ENCODE measurements around the gene AARSD1.
"Not testable (repeated sequence)": the region's sequence is repeated elsewhere in the genome, so short reads cannot be mapped to it uniquely, and the experiment has no call there.

DNA sequence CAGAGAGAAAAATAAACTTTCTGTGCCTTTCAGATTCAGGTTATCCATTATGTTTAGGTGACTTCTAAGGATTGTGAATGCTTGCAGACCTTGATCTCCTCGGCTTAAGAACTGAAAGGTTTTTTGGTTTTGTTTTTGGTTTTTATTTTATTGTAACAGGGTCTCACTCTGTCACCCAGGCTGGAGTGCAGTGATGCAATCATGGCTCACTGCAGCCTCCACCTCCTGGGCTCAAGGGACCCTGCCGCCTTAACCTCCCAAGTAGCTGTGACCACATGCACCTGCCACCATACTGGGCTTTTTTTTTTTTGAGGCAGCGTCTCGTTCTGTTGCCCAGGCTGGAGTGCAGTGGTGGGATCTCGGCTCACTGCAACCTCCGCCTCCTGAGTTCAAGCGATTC is 40.8 kb downstream of the AARSD1 start:
- TF ChIP-seq, protein P1, sequence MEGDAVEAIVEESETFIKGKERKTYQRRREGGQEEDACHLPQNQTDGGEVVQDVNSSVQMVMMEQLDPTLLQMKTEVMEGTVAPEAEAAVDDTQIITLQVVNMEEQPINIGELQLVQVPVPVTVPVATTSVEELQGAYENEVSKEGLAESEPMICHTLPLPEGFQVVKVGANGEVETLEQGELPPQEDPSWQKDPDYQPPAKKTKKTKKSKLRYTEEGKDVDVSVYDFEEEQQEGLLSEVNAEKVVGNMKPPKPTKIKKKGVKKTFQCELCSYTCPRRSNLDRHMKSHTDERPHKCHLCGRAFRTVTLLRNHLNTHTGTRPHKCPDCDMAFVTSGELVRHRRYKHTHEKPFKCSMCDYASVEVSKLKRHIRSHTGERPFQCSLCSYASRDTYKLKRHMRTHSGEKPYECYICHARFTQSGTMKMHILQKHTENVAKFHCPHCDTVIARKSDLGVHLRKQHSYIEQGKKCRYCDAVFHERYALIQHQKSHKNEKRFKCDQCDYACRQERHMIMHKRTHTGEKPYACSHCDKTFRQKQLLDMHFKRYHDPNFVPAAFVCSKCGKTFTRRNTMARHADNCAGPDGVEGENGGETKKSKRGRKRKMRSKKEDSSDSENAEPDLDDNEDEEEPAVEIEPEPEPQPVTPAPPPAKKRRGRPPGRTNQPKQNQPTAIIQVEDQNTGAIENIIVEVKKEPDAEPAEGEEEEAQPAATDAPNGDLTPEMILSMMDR (IDR thresholded peaks at IDR 0.05), result not testable (repeated sequence)
- not testable (repeated sequence) for TF ChIP-seq POLR2AphosphoS5 (IDR thresholded peaks at IDR 0.05; ENCODE audit: low read depth, low read length); SIN3A (IDR thresholded peaks at IDR 0.05; ENCODE audit: borderline replicate concordance, insufficient read depth, low read depth, low read length)
- TF ChIP-seq, protein P2, sequence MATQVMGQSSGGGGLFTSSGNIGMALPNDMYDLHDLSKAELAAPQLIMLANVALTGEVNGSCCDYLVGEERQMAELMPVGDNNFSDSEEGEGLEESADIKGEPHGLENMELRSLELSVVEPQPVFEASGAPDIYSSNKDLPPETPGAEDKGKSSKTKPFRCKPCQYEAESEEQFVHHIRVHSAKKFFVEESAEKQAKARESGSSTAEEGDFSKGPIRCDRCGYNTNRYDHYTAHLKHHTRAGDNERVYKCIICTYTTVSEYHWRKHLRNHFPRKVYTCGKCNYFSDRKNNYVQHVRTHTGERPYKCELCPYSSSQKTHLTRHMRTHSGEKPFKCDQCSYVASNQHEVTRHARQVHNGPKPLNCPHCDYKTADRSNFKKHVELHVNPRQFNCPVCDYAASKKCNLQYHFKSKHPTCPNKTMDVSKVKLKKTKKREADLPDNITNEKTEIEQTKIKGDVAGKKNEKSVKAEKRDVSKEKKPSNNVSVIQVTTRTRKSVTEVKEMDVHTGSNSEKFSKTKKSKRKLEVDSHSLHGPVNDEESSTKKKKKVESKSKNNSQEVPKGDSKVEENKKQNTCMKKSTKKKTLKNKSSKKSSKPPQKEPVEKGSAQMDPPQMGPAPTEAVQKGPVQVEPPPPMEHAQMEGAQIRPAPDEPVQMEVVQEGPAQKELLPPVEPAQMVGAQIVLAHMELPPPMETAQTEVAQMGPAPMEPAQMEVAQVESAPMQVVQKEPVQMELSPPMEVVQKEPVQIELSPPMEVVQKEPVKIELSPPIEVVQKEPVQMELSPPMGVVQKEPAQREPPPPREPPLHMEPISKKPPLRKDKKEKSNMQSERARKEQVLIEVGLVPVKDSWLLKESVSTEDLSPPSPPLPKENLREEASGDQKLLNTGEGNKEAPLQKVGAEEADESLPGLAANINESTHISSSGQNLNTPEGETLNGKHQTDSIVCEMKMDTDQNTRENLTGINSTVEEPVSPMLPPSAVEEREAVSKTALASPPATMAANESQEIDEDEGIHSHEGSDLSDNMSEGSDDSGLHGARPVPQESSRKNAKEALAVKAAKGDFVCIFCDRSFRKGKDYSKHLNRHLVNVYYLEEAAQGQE (IDR thresholded peaks at IDR 0.05; ENCODE audit: insufficient read depth in 1 of 2, low read depth in 2 of 2, low read length in 1 of 2), result not testable (repeated sequence)

Measured in Panc1 (cell line).